K562 (cell line): ENCODE data around the gene PPP4R4. TPM values are rescaled to one million over a fixed set of nuclear protein-coding genes. Genes with fewer than 3 reads are reported as not detected.

Source experiments
- CCAR2 ChIP-seq: fragments of 200-400 bp; formaldehyde crosslinking; IDR thresholded peaks from 2 replicates; pipeline ENCODE4 v1.6.1; 2017; ENCODE audit warnings: mild to moderate bottlenecking, low read depth, low read length
- CTBP1 ChIP-seq: fragments of 450-650 bp; IDR thresholded peaks from 2 replicates; pipeline ENCODE4 v1.6.1; 2016; ENCODE audit warnings: borderline replicate concordance
- DNMT1 ChIP-seq: fragments of 450-650 bp; IDR thresholded peaks from 2 replicates; pipeline ENCODE4 v1.6.1; 2016; ENCODE audit warnings: antibody characterized with exemption, mild to moderate bottlenecking
- KAT2B ChIP-seq: IDR thresholded peaks from one replicate; pipeline ENCODE4 v1.6.1; 2012; ENCODE audit warnings: low read depth, mild to moderate bottlenecking, control low read depth, inconsistent platforms, low read length, moderate library complexity
- STAT5A ChIP-seq: IDR thresholded peaks from 2 replicates; pipeline ENCODE4 v1.6.1; 2012; ENCODE audit warnings: low read length, inconsistent platforms, borderline replicate concordance
- polyA plus RNA-seq, 8 experiments: library from polyadenylated mRNA; depleted of rRNA in 4 of 8; stranded (reverse) in 5 of 8; unstranded in 3 of 8; fragments of >200 nt; fragmentation: Nextera tagmentation in 2 of 8; fragmentation: Illumina TruSeq in 1 of 8; extraction: Ambion mirVana in 2 of 8; extraction: Trizol in 1 of 8; gene quantifications; 2 replicates each; pipeline versions ENCODE4 v1.2.1 to v1.2.3, GENCODE V29; 2011 to 2014; ENCODE audit warnings: inconsistent platforms in 1 of 8, missing spikeins in 1 of 8
- total RNA-seq, 7 experiments: library from RNA; depleted of rRNA in 6 of 7; stranded (reverse); fragments of >200 nt in 6 of 7; fragmentation: Illumina TruSeq in 2 of 7; extraction: Trizol in 2 of 7; gene quantifications; 2 replicates each; pipeline versions ENCODE4 v1.2.1 to v1.2.3, GENCODE V29; 2011 to 2021; ENCODE audit warnings: low replicate concordance in 1 of 7
- TF ChIP-seq, protein P1 (sequence below), 2 experiments: fragments of 450-650 bp in 1 of 2; sonication (generic) in 1 of 2; formaldehyde crosslinking in 1 of 2; IDR thresholded peaks; 2 replicates each; pipeline versions ENCODE4 v1.7.1 to v1.9.0; 2016 to 2022; ENCODE audit warnings: inconsistent platforms in 1 of 2, mild to moderate bottlenecking in 1 of 2, missing genetic modification reagents in 1 of 2
- TF ChIP-seq, protein P2 (sequence below): fragments of 450-650 bp; IDR thresholded peaks from 2 replicates; pipeline ENCODE4 v1.6.1; 2016; ENCODE audit warnings: low read depth, mild to moderate bottlenecking, moderate library complexity
- TF ChIP-seq, protein P3 (sequence below), 2 experiments: fragments of 450-650 bp in 1 of 2; IDR thresholded peaks; 2 replicates each; pipeline ENCODE4 v1.6.1; 2011 to 2017; ENCODE audit warnings: low read depth in 2 of 2, antibody characterized with exemption in 1 of 2, borderline replicate concordance in 1 of 2, low read length in 1 of 2, mild to moderate bottlenecking in 1 of 2, mixed read lengths in 1 of 2; ENCODE audit not compliant: control insufficient read depth in 1 of 2

PPP4R4 gene
- total and polyA plus RNA-seq, 9 of the 15 experiments (the other 6 are each of a cell fraction or from before 2014, with no cell fraction given), result 0.11 to 0.26 TPM; not detected in 7

DNA sequence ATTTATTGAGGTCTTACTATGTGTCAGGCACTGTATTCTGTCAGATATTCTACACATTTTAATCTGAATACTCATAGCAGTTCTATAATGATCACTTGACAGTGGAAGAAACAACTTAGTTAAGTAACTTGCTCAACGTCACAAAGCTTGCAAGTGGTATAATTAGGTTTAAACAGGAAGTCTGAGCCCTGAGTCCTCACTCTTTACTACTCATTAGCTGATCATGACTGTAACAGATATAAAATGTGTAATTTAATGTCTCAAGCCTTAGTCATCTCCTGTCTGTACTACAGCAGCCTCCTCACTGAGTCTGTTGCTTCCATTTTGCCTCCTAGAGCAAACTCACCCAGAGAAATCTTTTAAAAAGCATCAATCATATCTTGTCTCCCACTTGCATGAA is 38.9 kb downstream of the PPP4R4 start (continued):
- TF ChIP-seq, protein P1, sequence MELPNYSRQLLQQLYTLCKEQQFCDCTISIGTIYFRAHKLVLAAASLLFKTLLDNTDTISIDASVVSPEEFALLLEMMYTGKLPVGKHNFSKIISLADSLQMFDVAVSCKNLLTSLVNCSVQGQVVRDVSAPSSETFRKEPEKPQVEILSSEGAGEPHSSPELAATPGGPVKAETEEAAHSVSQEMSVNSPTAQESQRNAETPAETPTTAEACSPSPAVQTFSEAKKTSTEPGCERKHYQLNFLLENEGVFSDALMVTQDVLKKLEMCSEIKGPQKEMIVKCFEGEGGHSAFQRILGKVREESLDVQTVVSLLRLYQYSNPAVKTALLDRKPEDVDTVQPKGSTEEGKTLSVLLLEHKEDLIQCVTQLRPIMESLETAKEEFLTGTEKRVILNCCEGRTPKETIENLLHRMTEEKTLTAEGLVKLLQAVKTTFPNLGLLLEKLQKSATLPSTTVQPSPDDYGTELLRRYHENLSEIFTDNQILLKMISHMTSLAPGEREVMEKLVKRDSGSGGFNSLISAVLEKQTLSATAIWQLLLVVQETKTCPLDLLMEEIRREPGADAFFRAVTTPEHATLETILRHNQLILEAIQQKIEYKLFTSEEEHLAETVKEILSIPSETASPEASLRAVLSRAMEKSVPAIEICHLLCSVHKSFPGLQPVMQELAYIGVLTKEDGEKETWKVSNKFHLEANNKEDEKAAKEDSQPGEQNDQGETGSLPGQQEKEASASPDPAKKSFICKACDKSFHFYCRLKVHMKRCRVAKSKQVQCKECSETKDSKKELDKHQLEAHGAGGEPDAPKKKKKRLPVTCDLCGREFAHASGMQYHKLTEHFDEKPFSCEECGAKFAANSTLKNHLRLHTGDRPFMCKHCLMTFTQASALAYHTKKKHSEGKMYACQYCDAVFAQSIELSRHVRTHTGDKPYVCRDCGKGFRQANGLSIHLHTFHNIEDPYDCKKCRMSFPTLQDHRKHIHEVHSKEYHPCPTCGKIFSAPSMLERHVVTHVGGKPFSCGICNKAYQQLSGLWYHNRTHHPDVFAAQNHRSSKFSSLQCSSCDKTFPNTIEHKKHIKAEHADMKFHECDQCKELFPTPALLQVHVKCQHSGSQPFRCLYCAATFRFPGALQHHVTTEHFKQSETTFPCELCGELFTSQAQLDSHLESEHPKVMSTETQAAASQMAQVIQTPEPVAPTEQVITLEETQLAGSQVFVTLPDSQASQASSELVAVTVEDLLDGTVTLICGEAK (IDR thresholded peaks at IDR 0.05), result no peak
- TF ChIP-seq, protein P1 (CRISPR knock-in tag; IDR thresholded peaks at IDR 0.05), result no peak
- TF ChIP-seq KAT2B (no peak), CTBP1 (no peak), CCAR2 (no peak), STAT5A (no peak), DNMT1 (no peak)
- TF ChIP-seq, protein P2, sequence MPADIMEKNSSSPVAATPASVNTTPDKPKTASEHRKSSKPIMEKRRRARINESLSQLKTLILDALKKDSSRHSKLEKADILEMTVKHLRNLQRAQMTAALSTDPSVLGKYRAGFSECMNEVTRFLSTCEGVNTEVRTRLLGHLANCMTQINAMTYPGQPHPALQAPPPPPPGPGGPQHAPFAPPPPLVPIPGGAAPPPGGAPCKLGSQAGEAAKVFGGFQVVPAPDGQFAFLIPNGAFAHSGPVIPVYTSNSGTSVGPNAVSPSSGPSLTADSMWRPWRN, result no peak
- TF ChIP-seq, protein P3, sequence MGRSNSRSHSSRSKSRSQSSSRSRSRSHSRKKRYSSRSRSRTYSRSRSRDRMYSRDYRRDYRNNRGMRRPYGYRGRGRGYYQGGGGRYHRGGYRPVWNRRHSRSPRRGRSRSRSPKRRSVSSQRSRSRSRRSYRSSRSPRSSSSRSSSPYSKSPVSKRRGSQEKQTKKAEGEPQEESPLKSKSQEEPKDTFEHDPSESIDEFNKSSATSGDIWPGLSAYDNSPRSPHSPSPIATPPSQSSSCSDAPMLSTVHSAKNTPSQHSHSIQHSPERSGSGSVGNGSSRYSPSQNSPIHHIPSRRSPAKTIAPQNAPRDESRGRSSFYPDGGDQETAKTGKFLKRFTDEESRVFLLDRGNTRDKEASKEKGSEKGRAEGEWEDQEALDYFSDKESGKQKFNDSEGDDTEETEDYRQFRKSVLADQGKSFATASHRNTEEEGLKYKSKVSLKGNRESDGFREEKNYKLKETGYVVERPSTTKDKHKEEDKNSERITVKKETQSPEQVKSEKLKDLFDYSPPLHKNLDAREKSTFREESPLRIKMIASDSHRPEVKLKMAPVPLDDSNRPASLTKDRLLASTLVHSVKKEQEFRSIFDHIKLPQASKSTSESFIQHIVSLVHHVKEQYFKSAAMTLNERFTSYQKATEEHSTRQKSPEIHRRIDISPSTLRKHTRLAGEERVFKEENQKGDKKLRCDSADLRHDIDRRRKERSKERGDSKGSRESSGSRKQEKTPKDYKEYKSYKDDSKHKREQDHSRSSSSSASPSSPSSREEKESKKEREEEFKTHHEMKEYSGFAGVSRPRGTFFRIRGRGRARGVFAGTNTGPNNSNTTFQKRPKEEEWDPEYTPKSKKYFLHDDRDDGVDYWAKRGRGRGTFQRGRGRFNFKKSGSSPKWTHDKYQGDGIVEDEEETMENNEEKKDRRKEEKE (IDR thresholded peaks at IDR 0.05; ENCODE audit: borderline replicate concordance in 1 of 2, control insufficient read depth in 1 of 2, low read depth in 2 of 2, low read length in 1 of 2), result no peak
